GM18951 (cell line): ENCODE data around the gene FBXW11.

Experiments used
- POLR2A ChIP-seq: IDR thresholded peaks from 4 replicates; pipeline ENCODE4 v1.6.1; 2011; ENCODE audit warnings: mild to moderate bottlenecking; ENCODE audit not compliant: insufficient read length, insufficient read depth; ENCODE audit errors: extremely low read depth
- in situ Hi-C: fragments of 300-500 bp; cut with MboI; formaldehyde crosslinking; loops from one replicate; pipeline ENCODE4 v1.12.0; 2022; ENCODE audit warnings: low sequenced_read_pairs, mixed read lengths, inconsistent platforms; ENCODE audit not compliant: unreplicated experiment

FBXW11 gene

DNA sequence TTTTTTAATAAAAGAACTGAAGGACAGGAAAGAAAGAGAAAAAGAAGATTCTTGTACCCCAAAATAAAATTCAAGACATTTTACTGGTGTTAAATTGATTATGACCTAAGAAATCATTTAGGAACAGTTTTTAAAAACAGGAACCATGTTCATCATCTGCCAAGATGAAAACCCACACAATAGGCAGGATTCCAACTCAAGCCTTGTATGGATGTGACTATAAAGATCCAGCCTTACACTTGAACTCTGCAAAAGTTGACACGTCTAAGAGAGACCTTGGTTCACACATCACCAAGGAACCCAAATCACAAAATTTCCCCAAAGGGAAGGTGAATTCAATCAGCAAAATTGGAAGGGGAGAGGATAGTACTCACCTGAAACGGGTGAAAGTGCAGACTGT lies 138.2 kb downstream of the FBXW11 start:
- in situ Hi-C loops = no loop called here

DNA sequence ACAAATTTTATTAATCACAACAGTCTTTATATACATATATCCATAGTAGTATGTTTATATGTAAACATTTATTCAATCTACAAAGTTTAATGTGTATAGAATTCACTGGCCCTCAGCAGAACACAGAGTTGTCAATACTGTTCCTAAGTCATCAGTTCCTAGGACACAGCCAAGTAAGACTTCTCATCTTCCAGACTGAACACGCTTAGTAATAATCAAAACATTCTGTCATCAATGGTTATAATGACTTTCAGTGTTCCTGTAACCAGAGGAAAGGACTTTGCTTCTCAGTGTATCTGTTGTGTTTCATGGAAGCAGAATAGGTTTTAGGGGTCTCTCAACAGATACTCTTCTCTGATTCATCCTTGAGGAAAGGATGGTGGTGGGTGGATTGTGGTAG lies 138.7 kb downstream of the FBXW11 start:
- in situ Hi-C loops = no loop called here
- no peak for TF ChIP-seq POLR2A

More for the DNA sequence above, 138.2 kb downstream of the FBXW11 start:
- TF ChIP-seq POLR2A = no peak

DNA sequence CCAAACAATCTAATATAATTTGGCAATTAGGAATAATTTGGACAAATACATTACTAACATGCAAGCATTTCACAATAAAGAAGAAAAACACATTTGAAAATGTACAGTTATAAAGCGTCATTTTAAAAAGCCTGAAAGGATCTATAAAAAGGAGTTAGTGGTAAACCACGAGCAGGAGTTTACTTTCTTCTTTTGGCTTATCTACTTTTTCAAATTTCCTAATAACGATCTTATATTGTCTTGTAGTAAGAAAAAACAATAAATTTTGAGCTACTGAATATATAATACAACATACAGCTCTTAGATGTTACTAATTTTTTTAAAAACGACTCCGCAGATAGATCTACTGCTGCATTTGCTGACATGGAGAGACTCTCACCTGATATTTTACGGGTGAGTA lies 141.0 kb downstream of the FBXW11 start:
- no peak for TF ChIP-seq POLR2A
- in situ Hi-C loops = no loop called here

DNA sequence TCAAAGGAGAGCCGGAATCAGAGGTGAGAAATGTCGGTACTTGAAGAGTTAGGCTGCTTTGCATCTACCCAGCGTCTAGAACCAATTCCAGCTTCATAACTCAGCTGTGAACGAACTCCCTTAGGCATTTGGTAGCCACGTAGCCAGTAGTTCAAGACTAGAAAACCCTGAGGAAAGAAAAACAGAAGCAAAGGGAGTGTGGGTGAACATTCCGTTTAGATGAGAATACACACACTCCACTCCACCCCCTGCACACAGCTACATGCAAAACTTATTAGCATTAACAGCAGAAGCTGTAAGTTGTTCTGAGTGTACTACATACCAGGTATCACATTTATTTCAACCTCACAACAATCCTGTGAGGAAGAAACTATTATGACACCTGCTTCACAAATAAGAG lies 142.5 kb downstream of the FBXW11 start:
- TF ChIP-seq POLR2A = no peak
- in situ Hi-C loops = no loop called here

DNA sequence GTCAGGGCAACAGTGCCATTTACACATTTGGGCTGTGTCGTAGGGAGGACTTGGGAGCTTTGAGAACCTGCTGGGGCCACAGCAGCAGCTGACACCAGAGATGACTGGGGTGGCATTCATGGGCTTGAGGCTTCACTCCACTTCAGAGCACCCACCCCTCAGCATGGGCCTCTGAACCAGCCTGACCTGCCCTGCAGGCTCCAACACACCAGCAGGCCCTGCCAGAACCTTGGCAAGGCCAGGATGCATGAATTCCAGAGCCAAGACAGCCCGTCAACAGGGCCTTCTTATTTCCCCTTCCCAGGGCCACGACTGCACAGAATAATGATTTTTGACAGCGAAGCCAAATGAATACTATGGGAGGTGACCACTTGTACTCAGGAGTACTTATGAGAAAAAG lies 143.8 kb downstream of the FBXW11 start:
- in situ Hi-C loops = no loop called here
- TF ChIP-seq POLR2A = no peak

DNA sequence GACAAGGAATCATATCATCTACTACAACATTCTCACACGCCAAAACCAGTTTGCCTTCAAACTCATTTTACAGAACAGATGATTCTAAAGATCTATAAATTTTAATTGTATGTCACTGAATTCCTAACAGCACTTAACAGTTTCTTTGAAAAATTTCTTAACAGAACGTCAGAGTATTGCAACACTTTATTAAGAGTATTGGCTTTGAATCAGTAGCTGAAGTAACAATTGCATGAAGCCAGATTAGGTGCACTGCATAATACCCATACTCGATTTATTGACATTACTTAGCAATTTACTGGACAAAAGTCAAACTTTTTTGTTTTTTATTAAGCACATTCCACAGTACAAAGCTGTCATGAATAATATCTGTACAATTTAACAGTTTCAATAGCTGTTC lies 145.1 kb downstream of the FBXW11 start:
- in situ Hi-C loops = no loop called here
- no peak for TF ChIP-seq POLR2A

DNA sequence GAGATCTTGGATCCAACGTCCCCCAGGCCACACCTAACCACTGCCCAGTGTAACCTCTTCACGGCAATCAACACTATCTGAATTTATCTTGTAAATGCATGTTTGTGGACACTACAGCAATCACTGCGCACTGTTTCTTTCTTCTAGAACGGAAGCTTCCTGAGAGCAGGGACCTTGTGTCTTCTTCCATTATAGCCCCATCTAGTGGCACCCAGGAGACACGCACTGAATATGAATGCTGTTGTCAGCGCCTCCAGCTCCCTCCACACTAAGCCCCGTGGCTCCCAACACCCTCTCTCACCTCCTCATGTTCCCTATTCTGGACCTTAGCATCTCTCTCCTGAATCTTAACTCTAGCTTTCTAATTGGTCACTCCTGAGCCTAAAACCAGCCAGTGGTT lies 148.1 kb downstream of the FBXW11 start:
- in situ Hi-C loops = no loop called here
- TF ChIP-seq POLR2A = no peak

DNA sequence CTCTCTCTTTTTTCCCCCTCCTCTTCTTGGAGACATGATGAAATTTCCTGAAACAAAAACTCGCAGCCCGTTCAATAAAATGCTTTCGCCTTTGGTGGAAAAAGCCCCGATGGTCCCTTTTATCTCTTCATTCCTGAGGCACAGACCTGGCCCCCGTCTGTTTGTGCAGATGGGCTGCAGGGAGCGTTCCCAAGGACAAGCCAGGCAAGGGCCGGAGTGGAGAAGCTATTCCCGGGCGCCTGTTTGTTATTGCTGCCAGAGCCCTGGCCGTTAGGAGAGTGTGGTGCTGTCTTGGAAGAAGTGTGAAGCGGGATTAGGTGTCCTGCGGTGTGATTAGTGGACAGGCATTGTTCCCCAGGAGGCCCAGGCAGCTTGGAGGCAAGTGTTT lies 149.0 kb downstream of the FBXW11 start:
- TF ChIP-seq POLR2A = no peak
- in situ Hi-C loops = no loop called here

DNA sequence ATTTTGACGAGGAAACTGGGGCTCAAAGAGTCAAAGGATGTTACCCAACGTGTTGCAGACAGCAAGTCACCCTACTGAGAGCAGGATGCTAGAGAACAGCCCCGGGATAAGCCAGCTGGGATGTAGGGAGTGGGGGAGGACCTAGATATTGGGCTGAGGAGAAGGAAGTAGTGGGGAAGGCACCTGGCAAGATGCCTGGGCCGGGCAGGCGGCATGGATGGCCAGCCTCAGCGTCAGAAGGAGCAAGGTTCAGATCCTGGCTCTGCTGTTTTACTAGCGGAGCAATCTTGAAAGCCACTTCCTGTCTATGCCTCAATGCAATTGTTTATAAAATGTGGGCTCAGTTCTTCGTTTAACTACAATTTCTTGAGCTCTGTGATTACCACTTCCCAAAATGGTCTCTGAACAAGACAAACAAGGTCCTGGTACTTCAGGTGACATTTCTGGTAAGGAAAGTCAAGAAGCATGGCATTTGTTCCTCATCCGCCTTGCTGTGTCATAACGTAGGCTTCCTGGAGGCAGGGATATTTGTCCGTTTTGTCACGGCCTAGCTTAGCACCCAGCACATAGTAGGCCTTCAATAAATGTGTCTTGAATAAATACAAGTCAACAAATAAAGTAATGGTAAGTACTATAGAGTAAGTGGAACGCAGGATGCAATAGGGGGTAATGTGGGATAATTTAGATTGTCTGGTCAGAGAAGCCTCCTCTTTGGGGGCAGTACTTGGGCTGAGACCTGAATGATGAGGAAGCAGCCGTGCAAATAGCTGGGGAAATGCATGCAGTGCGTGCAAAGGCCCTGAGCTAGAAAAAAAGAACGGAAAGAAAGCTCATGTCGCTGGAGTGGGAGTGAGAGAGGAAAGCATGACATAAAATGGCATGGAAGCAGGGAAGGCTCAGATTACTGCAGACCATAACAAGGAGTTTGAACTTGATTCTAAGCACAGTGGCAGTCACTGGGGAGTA lies 150.4 kb downstream of the FBXW11 start:
- in situ Hi-C loops = no loop called here
- TF ChIP-seq POLR2A = no peak

DNA sequence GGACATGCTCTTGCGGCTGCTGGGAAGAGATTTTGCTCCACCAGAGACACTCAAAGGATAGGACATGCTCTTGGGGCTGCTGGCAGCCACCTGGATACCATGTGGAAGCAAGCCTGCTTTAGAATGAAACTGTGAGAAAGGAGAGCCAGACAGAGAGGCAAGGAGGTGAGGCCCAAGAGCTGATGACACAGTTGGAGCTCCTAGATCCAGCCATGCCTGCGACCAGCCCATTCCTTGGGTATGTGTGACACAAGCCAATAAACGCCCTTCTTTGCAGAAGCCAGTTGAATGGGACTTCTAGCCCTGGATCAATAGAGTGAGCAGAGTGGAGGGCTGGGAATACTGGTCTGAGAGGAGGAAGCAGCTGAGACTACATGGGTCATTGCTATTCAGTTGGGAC lies 151.2 kb downstream of the FBXW11 start:
- no peak for TF ChIP-seq POLR2A
- in situ Hi-C loops = no loop called here

DNA sequence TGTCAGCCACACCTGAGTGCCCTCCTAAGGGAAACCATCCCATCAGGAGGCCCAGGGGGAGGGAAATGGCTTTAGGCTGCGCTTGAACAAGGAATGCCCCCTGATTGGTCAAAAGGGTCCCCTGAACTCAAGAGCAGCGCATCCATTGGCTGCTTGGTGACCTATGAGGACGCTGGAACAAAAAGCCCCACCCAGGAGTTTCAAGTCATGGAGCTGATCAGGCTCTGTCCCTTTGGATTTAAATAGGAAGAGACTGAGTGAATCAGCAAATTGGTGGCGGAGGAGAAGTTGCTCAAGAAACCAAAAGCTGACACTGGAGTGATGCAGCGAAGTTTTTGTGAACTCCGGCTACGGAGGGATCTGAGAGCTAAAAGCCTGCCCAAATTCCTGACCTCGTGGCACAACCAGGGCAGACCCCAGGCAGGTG lies 154.2 kb downstream of the FBXW11 start:
- in situ Hi-C loops = no loop called here
- TF ChIP-seq POLR2A = no peak

DNA sequence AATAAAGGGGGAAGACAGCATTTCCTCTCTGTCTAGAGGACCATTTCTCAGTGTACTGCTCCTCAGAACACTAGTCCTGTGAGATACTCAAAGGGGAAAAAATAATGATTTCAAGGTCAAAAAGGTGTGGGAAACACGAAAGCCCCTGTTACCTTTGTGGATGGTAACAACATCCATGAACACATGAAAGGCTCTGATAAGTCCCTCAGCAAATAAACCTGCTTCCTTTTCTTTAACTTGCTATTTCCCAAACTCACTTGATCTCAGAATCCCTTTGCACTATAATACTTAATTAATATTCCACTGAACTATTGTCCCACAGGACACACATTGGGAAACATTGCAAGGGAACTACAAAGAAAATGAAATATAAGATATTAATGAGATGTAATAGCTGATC lies 155.2 kb downstream of the FBXW11 start:
- in situ Hi-C loops = no loop called here
- no peak for TF ChIP-seq POLR2A

DNA sequence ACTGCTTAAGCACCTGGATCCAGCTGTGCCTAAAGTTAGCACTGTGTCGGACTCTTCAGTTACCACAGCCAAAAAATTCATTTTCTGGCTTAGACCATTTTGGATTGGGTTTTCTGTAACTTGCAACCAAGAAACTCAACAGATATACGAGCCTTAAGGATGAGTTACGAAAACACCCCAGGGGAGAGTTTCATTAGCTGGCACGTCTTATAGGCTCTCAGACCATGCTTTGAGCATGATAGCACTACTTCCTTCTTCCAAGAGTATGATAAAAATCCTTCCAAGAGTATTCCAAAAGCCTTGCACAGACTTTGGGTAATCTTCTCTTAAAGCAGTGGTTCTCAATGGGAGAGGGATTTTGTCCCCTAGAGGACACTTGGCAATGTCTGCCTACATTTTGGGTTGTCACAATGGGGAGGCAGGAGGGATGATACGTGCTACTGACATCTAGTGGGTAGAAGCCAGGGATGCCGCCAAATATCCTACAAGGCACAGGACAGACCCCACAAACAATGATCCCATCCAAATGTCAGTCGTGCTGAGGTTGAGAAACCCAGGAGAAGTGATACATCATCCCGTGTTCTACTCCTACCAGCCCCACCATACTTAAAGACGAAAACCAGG lies 156.0 kb downstream of the FBXW11 start:
- in situ Hi-C loops = no loop called here
- no peak for TF ChIP-seq POLR2A
